Large intestine (tissue), 3 donors: ENCODE measurements around the gene SURF6. TPM values are rescaled to one million over a fixed set of nuclear protein-coding genes. Genes with fewer than 3 reads are reported as not detected.
"Not testable (repeated sequence)": the region's sequence is repeated elsewhere in the genome, so short reads cannot be mapped to it uniquely, and the experiment has no call there.

ENCODE experiments used
- DNase-seq, 2 donors: peaks; one replicate each; pipeline versions ENCODE4 v3.0.0 to v3.0.0-alpha.2; 2013
- H3K27ac ChIP-seq: one replicate; pipeline ENCODE4 v1.5.1; 2013; ENCODE audit warnings: low read length
- H3K27me3 ChIP-seq: 2 replicates; pipeline ENCODE4 v1.6.1; 2013; ENCODE audit warnings: low read length; ENCODE audit not compliant: control insufficient read depth, insufficient read depth
- H3K36me3 ChIP-seq: 2 replicates; pipeline ENCODE4 v1.6.1; 2013; ENCODE audit warnings: low read length; ENCODE audit not compliant: control insufficient read depth, insufficient read depth
- H3K4me1 ChIP-seq: one replicate; pipeline ENCODE4 v1.6.1; 2013; ENCODE audit warnings: low read length; ENCODE audit not compliant: control insufficient read depth, insufficient read depth
- H3K4me3 ChIP-seq: one replicate; pipeline ENCODE4 v1.5.1; 2013; ENCODE audit warnings: low read length
- H3K9me3 ChIP-seq: one replicate; pipeline ENCODE4 v1.6.1; 2013; ENCODE audit warnings: mild to moderate bottlenecking, low read depth, low read length, moderate library complexity; ENCODE audit not compliant: control insufficient read depth
- WGBS: methylation state at CpG from one replicate; pipeline ENCODE4 v1.1.5; 2013; ENCODE audit warnings: low lambda C conversion rate; ENCODE audit not compliant: insufficient coverage; 5-methylcytosine and 5-hydroxymethylcytosine counted together
- polyA plus RNA-seq: library from polyadenylated mRNA; unstranded; fragments of 120-200 nt; gene quantifications from one replicate; pipeline ENCODE4 v1.2.1, GENCODE V29; 2013

SURF6 gene
- polyA plus RNA-seq, 1 donor, result 41.8 TPM

DNA sequence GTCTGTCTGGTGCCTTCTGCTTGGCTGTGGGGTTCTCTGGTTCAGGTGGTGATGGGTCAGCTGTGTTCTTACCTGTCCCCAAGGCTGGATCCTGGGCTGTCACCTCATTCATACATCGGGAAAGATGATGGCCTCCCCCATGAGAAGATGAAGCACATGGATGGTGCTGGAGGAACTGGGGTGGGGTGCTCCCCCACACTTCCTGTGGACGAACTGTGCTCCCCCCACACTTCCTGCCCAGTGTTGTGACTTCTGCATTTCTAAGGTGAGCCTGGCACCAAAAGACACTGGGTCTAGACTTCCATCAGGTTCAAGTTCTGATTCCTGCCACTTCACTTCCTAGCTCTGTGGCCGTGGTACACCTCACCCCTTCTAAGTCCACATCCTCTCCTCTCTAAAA, 4.3 kb upstream of the SURF6 start:
- Histone ChIP-seq H3K36me3 (peaks cover 63% of the 10 kb centered on the region), H3K4me1 (peaks cover 4% of the 10 kb centered on the region), H3K9me3 (peaks cover 3% of the 10 kb centered on the region), H3K4me3 (no peak overlapping the region), H3K27ac (no peak overlapping the region), H3K27me3 (no peaks in the 10 kb centered on the region)
- 80% methylated on average over 1 of the region's 3 CpGs for WGBS
- DNase-seq, result no peak

DNA sequence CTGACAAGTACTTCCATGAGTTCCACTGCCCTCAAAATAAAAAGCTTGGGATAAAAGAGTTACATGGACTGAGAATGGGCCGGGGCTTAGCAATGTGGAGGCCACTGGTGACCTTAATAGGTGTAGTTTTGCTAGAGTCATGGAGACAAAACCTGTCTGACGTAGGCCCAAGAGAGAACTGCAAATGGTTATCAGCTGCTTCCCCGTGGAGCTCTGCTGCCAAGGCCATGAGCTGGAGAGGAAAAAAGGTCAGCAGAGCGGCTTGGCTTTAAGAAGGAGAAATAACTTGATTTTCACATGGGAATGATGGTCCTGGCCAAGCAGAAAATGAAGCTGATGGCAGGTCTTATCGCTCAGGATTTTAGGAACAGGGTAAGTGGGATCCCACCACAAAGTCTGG, 3.7 kb upstream of the SURF6 start:
- no peak for DNase-seq
- Histone ChIP-seq H3K4me1 (peaks cover 5% of the 10 kb centered on the region), H3K36me3 (peaks cover 56% of the 10 kb centered on the region), H3K9me3 (peaks cover 3% of the 10 kb centered on the region), H3K27ac (no peak overlapping the region), H3K4me3 (no peak overlapping the region), H3K27me3 (no peaks in the 10 kb centered on the region)
- WGBS, result no CpG with 5 or more reads among the region's 5 CpGs

- peak overlapping the region; percentile 93 for H3K27ac ChIP-seq
- 60% methylated on average over 5 of the region's 11 CpGs for WGBS
- H3K36me3 ChIP-seq, result peaks cover 52% of the 10 kb centered on the region
These were observed 1.1 kb downstream of the SURF6 start for GRCh38 chr9:133334888-133335287.

DNA sequence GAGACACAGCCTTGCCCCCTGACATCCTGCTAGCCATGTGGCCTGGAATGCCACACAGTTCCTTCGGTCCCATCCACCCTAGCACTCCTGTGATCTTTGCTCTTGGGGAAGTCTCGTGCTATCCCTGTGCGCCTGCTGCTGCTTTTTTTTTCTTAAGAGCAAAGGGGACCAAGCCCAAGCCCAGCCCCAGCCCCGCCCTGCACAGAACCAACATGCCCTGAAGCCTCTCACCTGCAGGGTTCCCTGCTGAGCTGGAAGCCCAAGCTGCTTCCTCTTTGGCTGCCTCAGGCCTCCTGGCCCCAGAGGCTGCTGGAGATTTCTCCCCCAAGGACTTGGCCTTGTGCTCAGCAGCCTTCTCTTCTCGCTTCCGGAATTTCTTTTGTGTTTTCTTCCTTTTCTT, 1.8 kb downstream of the SURF6 start:
- peak overlapping the region; percentile 96 for H3K4me3 ChIP-seq
- H3K36me3 ChIP-seq, result peaks cover 45% of the 10 kb centered on the region
- H3K9me3 ChIP-seq, result peaks cover 9% of the 10 kb centered on the region
- WGBS, result no CpG with 5 or more reads among the region's 6 CpGs
- no peaks in the 10 kb centered on the region for H3K27me3 ChIP-seq
- peaks cover 23% of the 10 kb centered on the region for H3K4me1 ChIP-seq
- peak overlapping the region; percentile 93 for H3K27ac ChIP-seq
- peak; percentile 95 to 97 for DNase-seq

More at GRCh38 chr9:133334888-133335287, 1.1 kb downstream of the SURF6 start:
- peaks cover 23% of the 10 kb centered on the region for H3K4me1 ChIP-seq
- H3K4me3 ChIP-seq, result peak overlapping the region; percentile 96
- not testable (repeated sequence) for H3K9me3 ChIP-seq, H3K27me3 ChIP-seq, DNase-seq

- DNase-seq, result no peak
- H3K4me1 ChIP-seq, result peaks cover 23% of the 10 kb centered on the region
- peaks cover 10% of the 10 kb centered on the region for H3K9me3 ChIP-seq
- peak overlapping the region; percentile 93 for H3K27ac ChIP-seq
- no peaks in the 10 kb centered on the region for H3K27me3 ChIP-seq
- peaks cover 41% of the 10 kb centered on the region for H3K36me3 ChIP-seq
- H3K4me3 ChIP-seq, result no peak overlapping the region
- WGBS, result no CpG with 5 or more reads among the region's 10 CpGs
These were observed 2.4 kb downstream of the SURF6 start for GRCh38 chr9:133333566-133333965.

DNA sequence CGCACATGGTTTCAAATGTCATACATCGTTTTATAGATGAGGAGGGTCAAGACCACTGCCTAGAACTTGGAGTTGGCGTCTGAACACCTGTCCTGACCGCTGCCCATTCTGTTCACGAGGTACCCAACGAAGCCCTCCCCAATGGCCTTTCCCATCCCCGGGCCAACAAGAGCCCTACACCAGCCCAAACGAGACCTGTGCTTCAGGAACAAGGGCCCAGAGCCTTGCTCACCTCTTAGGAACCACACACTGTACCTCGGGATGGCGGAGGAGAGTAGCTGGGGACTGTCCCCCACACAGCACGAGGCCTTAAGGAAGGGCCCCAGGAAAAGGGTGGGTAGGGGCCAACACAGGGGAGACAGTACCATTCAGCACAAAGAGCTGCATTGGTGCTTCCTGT, 3.0 kb downstream of the SURF6 start:
- peaks cover 41% of the 10 kb centered on the region for H3K36me3 ChIP-seq
- no peaks in the 10 kb centered on the region for H3K27me3 ChIP-seq
- H3K9me3 ChIP-seq, result peaks cover 10% of the 10 kb centered on the region
- peak overlapping the region; percentile 93 for H3K27ac ChIP-seq
- H3K4me1 ChIP-seq, result peaks cover 23% of the 10 kb centered on the region
- WGBS, result no CpG with 5 or more reads among the region's 11 CpGs
- H3K4me3 ChIP-seq, result no peak overlapping the region
- DNase-seq, result no peak

DNA sequence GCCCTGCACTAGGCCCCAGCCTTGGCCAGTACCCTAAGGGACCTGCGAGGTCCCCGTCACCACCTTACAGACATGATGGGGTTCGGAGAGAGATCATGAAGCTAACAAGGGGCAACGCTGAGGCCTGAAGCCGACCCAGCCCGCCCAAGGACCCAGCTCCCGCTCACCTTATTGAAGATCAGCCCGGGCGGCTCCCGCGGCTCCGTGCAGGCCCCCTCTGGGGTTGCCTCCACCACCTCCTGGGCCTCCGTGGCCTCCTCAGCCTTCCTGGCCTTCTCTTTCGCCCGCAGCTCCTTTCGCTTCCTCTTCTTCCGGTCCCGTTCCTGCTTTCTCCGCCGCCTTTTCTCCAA, 3.6 kb downstream of the SURF6 start:
- H3K27me3 ChIP-seq, result no peaks in the 10 kb centered on the region
- H3K4me3 ChIP-seq, result no peak overlapping the region
- peaks cover 41% of the 10 kb centered on the region for H3K36me3 ChIP-seq
- no peak for DNase-seq
- H3K9me3 ChIP-seq, result peaks cover 10% of the 10 kb centered on the region
- H3K4me1 ChIP-seq, result peaks cover 23% of the 10 kb centered on the region
- no peak overlapping the region for H3K27ac ChIP-seq
- 95% methylated on average over 7 of the region's 20 CpGs for WGBS

GRCh38 chr9:133331641-133332380, 4.2 kb downstream of the SURF6 start:
- H3K27ac ChIP-seq, result no peak overlapping the region
- peaks cover 23% of the 10 kb centered on the region for H3K4me1 ChIP-seq
- DNase-seq, result no peak
- peaks cover 41% of the 10 kb centered on the region for H3K36me3 ChIP-seq
- H3K9me3 ChIP-seq, result peaks cover 10% of the 10 kb centered on the region
- no peak overlapping the region for H3K4me3 ChIP-seq
- WGBS, result 100% methylated on average over 11 of the region's 57 CpGs
- no peaks in the 10 kb centered on the region for H3K27me3 ChIP-seq

GRCh38 chr9:133331221-133331620, 4.8 kb downstream of the SURF6 start:
- DNase-seq, result no peak
- Histone ChIP-seq H3K27me3 (no peaks in the 10 kb centered on the region), H3K9me3 (peaks cover 10% of the 10 kb centered on the region), H3K27ac (no peak overlapping the region), H3K36me3 (peaks cover 41% of the 10 kb centered on the region), H3K4me1 (peaks cover 19% of the 10 kb centered on the region), H3K4me3 (no peak overlapping the region)
- no CpG with 5 or more reads among the region's 19 CpGs for WGBS

DNA sequence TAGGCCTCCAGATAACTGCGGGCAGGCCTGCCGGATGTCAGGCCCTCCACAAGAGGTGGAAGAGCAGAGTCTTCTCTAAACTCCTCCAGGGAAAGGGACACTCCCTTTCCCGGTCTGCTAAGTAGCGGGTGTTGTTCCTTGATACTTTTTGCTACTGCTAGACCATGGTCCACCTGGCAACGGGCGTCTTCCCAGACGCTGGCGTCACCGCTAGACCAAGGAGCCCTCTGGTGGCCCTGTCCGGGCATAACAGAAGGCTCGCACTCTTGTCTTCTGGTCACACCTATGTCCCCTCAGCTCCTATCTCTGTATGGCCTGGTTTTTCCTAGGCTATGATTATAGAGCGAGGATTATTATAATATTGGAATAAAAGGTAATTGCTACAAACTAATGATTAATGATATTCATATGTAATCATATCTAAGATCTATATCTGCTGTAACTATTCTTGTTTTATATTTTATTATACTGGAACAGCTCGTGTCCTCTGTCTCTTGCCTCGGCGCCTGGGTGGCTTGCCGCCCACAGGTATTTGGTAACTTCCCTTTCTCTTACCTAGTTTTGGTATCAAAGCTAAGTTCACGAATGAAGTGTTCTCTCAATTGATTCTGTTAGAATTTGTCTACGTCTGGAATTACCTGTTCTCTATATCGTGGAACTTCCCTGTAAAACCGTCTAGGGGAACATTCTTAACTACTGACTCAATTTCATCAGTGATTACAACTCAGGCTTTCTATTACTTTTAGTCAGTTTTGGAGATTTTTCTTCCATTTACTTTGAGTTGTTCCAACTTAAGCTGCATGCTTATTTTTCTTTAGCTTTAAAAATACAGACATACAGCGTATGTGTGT, 6.5 kb downstream of the SURF6 start:
- WGBS, result 96% methylated on average over 10 of the region's 21 CpGs
- peak in 1 of 2 donors; percentile 25 for DNase-seq
- H3K36me3 ChIP-seq, result peaks cover 41% of the 10 kb centered on the region
- not testable (repeated sequence) for H3K9me3 ChIP-seq, H3K27me3 ChIP-seq, H3K4me3 ChIP-seq, H3K27ac ChIP-seq
- peaks cover 17% of the 10 kb centered on the region for H3K4me1 ChIP-seq
